Adrenal gland (tissue), 12 donors: ENCODE results near the gene CRELD2. TPM values are rescaled to one million over a fixed set of nuclear protein-coding genes. Genes with fewer than 3 reads are reported as not detected.

ENCODE experiments used
- DNase-seq, 7 donors: peaks; one replicate each; pipeline ENCODE4 v3.0.0-alpha.2; 2019 to 2020
- H3K27ac ChIP-seq, 5 donors: fragments of 200-600 bp; sonication (generic) in 4 of 5; 1 replicate in 3 of 5; 2 replicates in 2 of 5; pipeline versions ENCODE4 v1.5.1 to v1.8.0; 2016 to 2020; ENCODE audit warnings: mild to moderate bottlenecking in 1 of 5
- H3K27me3 ChIP-seq: fragments of 200-600 bp; 2 replicates; pipeline ENCODE4 v1.8.0; 2021
- H3K36me3 ChIP-seq, 2 donors: fragments of 200-600 bp; replicated peaks in 1 of 2; 1 replicate in 1 of 2; 2 replicates in 1 of 2; pipeline versions ENCODE4 v1.5.1 to v1.8.0; 2018 to 2022
- H3K4me1 ChIP-seq, 2 donors: fragments of 200-600 bp; replicated peaks in 1 of 2; 1 replicate in 1 of 2; 2 replicates in 1 of 2; pipeline versions ENCODE4 v1.5.1 to v1.8.0; 2018 to 2021
- H3K4me3 ChIP-seq, 4 donors: fragments of 200-600 bp; sonication (generic) in 3 of 4; one replicate each; pipeline ENCODE4 v1.5.1; 2016 to 2018
- H3K9me3 ChIP-seq, 3 donors: fragments of 200-600 bp; sonication (generic) in 1 of 3; replicated peaks in 1 of 3; 1 replicate in 2 of 3; 2 replicates in 1 of 3; pipeline versions ENCODE4 v1.5.1 to v1.8.0; 2016 to 2021
- CTCF ChIP-seq, 6 experiments: fragments of 450-650 bp in 4 of 6; fragments of 200-600 bp in 2 of 6; sonication (generic) in 1 of 6; IDR thresholded peaks; 1 replicate in 5 of 6; 2 replicates in 1 of 6; pipeline versions ENCODE4 v1.5.1 to v1.8.0; 2016 to 2021; ENCODE audit warnings: antibody characterized with exemption in 6 of 6, mild to moderate bottlenecking in 2 of 6, moderate library complexity in 1 of 6
- POLR2A ChIP-seq, 2 donors: fragments of 450-650 bp; IDR thresholded peaks; one replicate each; pipeline ENCODE4 v1.6.1; 2017; ENCODE audit warnings: antibody characterized with exemption in 2 of 2, mild to moderate bottlenecking in 2 of 2, moderate library complexity in 1 of 2
- WGBS, 4 donors: extraction: QIAGEN DNeasy Blood & Tissue Kit in 2 of 4; methylation state at CpG; one replicate each; pipeline versions ENCODE4 v1.1.5 to v1.1.7; 2013 to 2017; 5-methylcytosine and 5-hydroxymethylcytosine counted together
- intact Hi-C, 2 donors: fragments of 100-400 bp; cut with DNase I; formaldehyde crosslinking; loops; one replicate each; pipeline versions ENCODE4 v1.14.1 to v1.15.0; 2022 to 2023
- microRNA-seq, 3 donors: library from miRNA; unstranded; fragments of <30 nt; microRNA quantifications; one replicate each; pipeline ENCODE4, GENCODE V29; 2017 to 2020
- polyA plus RNA-seq, 3 donors: library from polyadenylated mRNA; stranded (reverse); fragments of 200-250 nt in 2 of 3; fragments of 350-450 nt in 1 of 3; fragmentation: Illumina TruSeq in 1 of 3; extraction: RNeasy Lipid Tissue Mini Kit (QIAGEN cat#74804) in 1 of 3; gene quantifications; one replicate each; pipeline ENCODE4 v1.2.3, GENCODE V29; 2013 to 2014
- small RNA-seq, 2 donors: library from RNA; depleted of rRNA; stranded (forward); fragments of <200 nt; gene quantifications; one replicate each; pipeline ENCODE3, GENCODE V24; 2016
- total RNA-seq, 9 donors: library from RNA; depleted of rRNA in 4 of 9; stranded (reverse); fragments of >200 nt in 4 of 9; fragments of 120-200 nt in 1 of 9; fragmentation: NEBNext Ultra II Directional in 1 of 9; extraction: Animal tissue kit (Norgen Biotek cat#: 25700) in 1 of 9; gene quantifications; one replicate each; pipeline versions ENCODE4 v1.1.0 to v1.2.4, GENCODE V29; 2013 to 2023
- donor health status: healthy with polysubstance abuse.
- donor health status: Bipolar disorder and iron deficiency.
- donor health status: DM: yes; HTN: yes; CAD: no.
- donor health status: DM: no; HTN: no; CAD: no.
- donor health status: DM: no; HTN: no; CAD: no.
- donor health status: DM: yes; HTN: yes; CAD: no.

The CRELD2 gene
- total and polyA plus RNA-seq, 12 donors = 14.5 to 63.4 (median 36.2) TPM

DNA sequence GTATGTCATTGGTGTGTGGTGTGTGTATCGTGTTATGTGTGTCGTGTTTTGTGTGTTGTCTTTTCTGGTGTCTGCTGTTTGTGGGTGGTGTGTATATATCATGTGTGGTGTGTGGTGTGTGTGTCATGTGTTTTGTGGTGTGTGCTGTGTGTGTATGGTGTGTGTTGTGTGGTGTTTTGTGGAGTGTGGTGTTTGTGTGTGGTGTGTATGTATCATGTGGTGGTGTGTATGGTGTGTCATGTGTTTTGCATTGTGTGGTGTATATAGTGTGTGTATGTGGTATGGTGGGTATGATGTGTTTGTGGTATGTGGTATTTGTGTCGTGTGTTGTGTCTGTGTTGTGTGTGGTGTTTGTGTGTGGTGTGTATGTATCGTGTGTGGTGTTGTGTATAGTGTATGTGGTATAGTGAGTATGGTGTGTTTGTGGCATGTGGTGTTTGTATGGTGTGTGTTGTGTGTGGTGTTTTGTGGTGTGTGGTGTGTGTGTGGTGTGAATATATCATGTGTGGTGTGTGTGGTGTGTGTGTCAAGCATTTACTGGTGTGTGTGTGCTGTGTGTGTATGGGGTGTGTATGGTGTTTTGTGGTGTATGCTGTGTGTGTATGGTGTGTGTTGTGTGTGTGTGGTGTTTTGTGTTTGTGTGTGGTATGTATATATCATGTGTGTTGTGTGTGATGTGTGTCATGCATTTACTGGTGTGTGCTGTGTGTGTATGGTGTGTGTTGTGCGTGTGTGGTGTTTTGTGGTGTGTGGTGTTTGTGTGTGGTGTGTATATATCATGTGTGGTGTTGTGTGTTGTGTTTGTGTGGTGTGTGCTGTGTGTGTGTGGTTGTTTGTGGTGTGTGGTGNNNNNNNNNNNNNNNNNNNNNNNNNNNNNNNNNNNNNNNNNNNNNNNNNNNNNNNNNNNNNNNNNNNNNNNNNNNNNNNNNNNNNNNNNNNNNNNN lies 54.9 kb downstream of the CRELD2 start:
- Histone ChIP-seq H3K9me3 (no peaks in the 10 kb centered on the region), H3K27ac (no peak overlapping the region), H3K4me1 (peaks cover 22 to 30% of the 10 kb centered on the region in 2 donors), H3K36me3 (no peaks in the 10 kb centered on the region), H3K4me3 (no peak overlapping the region), H3K27me3 (no peaks in the 10 kb centered on the region)
- intact Hi-C loops = no loop called here
- 85 to 91% (median 86%) methylated on average over 5 of the region's 5 CpGs for WGBS, 4 donors
- DNase-seq = peak in 2 of 7 donors; percentile 13 to 41
- TF ChIP-seq POLR2A (IDR thresholded peaks at IDR 0.05) (no peak), CTCF (IDR thresholded peaks at IDR 0.05) (no peak)

- WGBS, 4 donors = 35 to 54% (median 45%) methylated on average over 15 to 17 of the region's 17 CpGs
- no peak overlapping the region for H3K4me3 ChIP-seq
- peak overlapping the region in 1 of 5 donors; percentile 27 for H3K27ac ChIP-seq
- peaks cover 11 to 14% of the 10 kb centered on the region in 2 donors for H3K4me1 ChIP-seq
- DNase-seq = peak in 4 of 7 donors; percentile 11 to 41 (median 18)
- H3K27me3 ChIP-seq = no peaks in the 10 kb centered on the region
- intact Hi-C loops = no loop called here
- no peaks in the 10 kb centered on the region for H3K36me3 ChIP-seq
- no peaks in the 10 kb centered on the region for H3K9me3 ChIP-seq
- TF ChIP-seq POLR2A (IDR thresholded peaks at IDR 0.05) = no peak
- TF ChIP-seq CTCF (IDR thresholded peaks at IDR 0.05) = no peak
These were observed 57.3 kb downstream of the CRELD2 start for GRCh38 chr22:49975543-49976389.

GRCh38 chr22:49976439-49977175 lies 58.2 kb downstream of the CRELD2 start:
- intact Hi-C loops = no loop called here
- peak in 1 of 7 donors; percentile 39 for DNase-seq
- Histone ChIP-seq H3K4me3 (no peak overlapping the region), H3K27me3 (no peaks in the 10 kb centered on the region), H3K27ac (no peak overlapping the region), H3K36me3 (no peaks in the 10 kb centered on the region), H3K4me1 (peaks cover 7% of the 10 kb centered on the region in 2 donors), H3K9me3 (no peaks in the 10 kb centered on the region)
- WGBS, 4 donors = 75 to 81% (median 77%) methylated on average over 15 of the region's 15 CpGs
- TF ChIP-seq CTCF (IDR thresholded peaks at IDR 0.05) (no peak), POLR2A (IDR thresholded peaks at IDR 0.05) (no peak)

Small RNAs within 50 kb of the gene (microRNA-seq; reads per million reads assigned to microRNA genes)
- gene MIR6821 = 0.38 to 1.1 (median 0.45) reads per million in 3 donors

Small RNAs within 50 kb of the gene (small RNA-seq; reads per million reads assigned to genes)
- gene MIR6821 = 0 to 0.12 reads per million in 2 donors

Other genes starting within 250 kb of the CRELD2 start
- gene BRD1, start 90.8 kb upstream of the CRELD2 start, total RNA-seq = 10 to 100 TPM; 13.8 to 62.4 (median 26.3) TPM
- 10 to 100 TPM in 2 of 3 donors, 1 to 10 TPM in 1; 9.4 to 29.8 (median 26.9) TPM for gene BRD1, start 90.8 kb upstream of the CRELD2 start, polyA plus RNA-seq
- 1 to 10 TPM; 4.1 to 8.6 (median 6.1) TPM for gene ZBED4, start 64.8 kb upstream of the CRELD2 start, total RNA-seq
- 1 to 10 TPM; 2.1 to 5.1 (median 3.0) TPM for gene ZBED4, start 64.8 kb upstream of the CRELD2 start, polyA plus RNA-seq
- 10 to 100 TPM in 8 of 9 donors, 1 to 10 TPM in 1; 9.8 to 33.6 (median 22.3) TPM for gene ALG12, start 196 bp upstream of the CRELD2 start, total RNA-seq
- gene ALG12, start 196 bp upstream of the CRELD2 start, polyA plus RNA-seq = 10 to 100 TPM in 2 of 3 donors, 1 to 10 TPM in 1; 6.4 to 11.6 (median 11.3) TPM
- 10 to 100 TPM; 11.3 to 99.2 (median 54.7) TPM for gene PIM3, start 42.1 kb downstream of the CRELD2 start, total RNA-seq
- 10 to 100 TPM in 2 of 3 donors, 1 to 10 TPM in 1; 7.2 to 70.0 (median 42.0) TPM for gene PIM3, start 42.1 kb downstream of the CRELD2 start, polyA plus RNA-seq
- not detected for gene IL17REL, start 94.1 kb downstream of the CRELD2 start, total RNA-seq
- gene IL17REL, start 94.1 kb downstream of the CRELD2 start, polyA plus RNA-seq = not detected
- gene TTLL8, start 139.7 kb downstream of the CRELD2 start, total RNA-seq = not detected
- gene TTLL8, start 139.7 kb downstream of the CRELD2 start, polyA plus RNA-seq = not detected
- gene MLC1, start 166.8 kb downstream of the CRELD2 start, total RNA-seq = under 1 TPM in 1 of 9 donors, not detected in 8; 0.22 TPM
- gene MLC1, start 166.8 kb downstream of the CRELD2 start, polyA plus RNA-seq = under 1 TPM in 1 of 3 donors, not detected in 2; 0.03 TPM
- under 1 TPM in 5 of 9 donors, not detected in 4; 0.14 to 0.46 (median 0.39) TPM for gene MOV10L1, start 171.4 kb downstream of the CRELD2 start, total RNA-seq
- under 1 TPM in 2 of 3 donors, not detected in 1; 0.40 to 0.74 TPM for gene MOV10L1, start 171.4 kb downstream of the CRELD2 start, polyA plus RNA-seq